ENCODE results near the gene CCR7.
"Not testable (repeated sequence)": the region's sequence is repeated elsewhere in the genome, so short reads cannot be mapped to it uniquely, and the experiment has no call there.

Gene CCR7

DNA sequence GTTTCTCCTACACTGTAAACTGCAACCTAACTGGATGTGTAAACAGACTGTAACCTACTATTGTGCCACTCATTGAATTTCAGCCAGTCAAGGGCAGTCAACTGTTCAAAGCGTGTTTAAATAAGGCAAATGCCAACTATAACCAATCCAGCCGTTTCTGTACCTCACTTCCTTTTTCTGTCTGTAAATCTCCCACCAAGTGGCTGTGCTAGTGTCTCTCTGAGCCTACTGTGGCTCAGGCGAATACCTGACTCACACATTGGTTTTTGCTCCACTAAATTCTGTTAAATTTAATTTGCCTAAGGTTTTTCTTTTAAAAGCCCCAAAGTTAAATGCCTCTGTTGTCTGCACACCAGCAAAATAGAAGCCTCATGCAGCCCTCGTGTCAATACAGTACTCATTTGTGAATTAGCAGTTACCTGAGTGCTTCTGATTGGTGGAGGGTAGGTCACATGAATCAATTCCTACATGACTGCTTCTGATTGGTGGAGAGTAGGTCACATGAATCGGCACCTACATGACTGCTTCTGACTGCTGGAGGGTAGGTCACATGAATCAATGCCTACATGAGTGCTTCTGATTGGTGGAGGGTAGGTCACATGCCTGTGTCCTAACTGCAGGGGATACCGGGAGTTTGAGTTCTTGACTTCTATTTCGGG is 31.1 kb upstream of the CCR7 start:
- FAIRE-seq, result no peak

DNA sequence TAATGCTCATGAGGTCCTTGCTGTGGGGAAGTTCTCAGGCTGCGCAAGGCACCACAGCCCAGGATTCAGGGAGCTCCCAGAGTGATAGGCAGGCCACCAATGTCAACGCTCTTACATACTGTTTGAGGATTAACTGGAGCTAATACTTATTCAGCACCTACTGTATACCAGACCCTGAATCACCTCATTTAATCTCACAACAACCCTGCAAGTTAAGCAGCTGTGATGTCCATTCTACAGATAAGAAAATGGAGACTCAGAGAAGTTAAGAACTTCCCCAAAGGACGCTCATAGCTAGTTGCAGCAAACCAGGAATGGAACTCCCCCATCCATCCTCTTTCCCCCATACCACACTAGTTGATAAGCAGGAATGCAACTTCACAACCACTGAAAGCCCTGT is 25.5 kb upstream of the CCR7 start:
- no peak for FAIRE-seq

DNA sequence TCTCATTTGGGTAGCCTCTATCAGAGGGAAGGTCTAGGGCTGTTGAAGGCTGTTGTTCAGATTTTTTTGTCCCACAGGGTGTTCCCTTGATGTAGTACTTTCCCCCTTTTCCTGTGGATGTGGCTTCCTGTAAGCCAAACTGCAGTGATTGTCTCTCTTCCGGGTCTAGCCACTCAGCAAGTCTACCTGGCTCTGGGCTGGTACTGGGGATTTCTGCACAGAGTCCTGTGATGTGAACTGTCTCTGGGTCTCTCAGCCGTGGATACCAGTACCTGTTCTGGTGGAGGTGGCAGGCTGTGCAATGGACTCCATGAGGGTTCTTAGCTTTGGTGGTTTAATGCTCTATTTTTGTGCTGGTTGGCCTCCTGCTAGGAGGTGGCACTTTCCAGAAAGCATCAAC is 23.3 kb upstream of the CCR7 start:
- no peak for FAIRE-seq

DNA sequence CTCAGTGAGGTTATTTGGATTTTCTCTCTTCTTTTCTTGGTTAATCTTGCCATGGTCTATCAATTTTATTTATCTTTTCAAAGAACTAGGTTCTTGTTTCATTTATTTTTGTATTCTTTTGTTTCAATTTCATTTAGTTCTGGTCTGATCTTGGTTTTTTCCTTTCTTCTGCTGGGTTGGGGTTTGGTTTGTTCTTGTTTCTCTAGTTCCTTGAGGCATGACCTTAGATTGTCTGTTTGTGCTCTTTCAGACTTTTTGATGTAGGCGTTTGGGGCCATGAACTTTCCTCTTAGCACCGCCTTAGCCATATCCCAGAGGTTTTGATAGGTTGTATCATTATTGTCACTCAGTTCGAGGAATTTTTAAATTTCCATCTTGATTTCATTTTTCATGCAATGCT is 21.0 kb upstream of the CCR7 start:
- FAIRE-seq, result not testable (repeated sequence)

DNA sequence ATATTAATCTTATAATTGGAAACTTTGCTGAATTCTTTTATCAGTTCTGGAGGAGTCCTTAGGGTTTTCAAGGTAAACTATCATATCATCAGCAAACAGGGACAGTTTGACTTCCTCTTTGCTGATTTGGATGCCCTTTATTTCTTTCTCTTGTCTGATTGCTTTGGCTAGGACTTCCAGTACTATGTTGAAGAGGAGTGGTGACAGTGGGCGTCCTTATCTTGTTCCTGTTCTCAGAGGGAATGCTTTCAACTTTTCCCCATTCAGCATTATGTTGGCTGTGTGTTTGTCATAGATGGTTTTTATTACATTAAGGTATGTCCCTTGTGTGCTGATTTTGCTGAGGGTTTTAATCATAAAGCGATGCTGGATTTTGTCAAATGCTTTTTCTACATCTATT is 19.7 kb upstream of the CCR7 start:
- not testable (repeated sequence) for FAIRE-seq

DNA sequence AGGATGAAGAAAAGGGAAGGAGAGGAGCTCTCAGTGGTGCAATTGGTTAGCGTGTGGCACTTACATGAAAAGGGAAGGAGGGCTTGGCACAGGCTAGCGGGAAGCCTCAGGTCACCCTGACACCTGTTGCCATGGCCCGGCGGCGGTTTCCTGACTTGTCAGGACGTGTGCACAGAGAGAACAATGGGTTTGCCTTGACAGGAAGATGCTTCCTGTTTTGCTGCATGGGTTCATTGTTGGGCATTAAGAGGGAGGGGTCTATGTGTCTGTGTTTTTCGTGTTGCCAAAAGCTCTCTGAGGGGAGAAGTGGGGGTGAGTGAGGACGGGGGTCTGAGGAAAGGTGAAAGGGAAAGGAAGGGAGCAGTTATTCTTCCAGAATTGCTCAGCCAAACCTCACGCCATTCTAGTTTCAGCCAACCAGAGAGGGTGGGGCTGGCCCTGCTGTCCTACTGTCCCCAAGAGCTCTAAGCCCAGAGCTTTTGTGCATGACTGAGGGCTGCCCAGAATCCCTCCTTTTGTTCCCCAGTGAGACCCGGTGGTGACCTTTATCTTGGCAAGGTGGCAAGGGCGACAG is 17.1 kb upstream of the CCR7 start:
- FAIRE-seq, result no peak

DNA sequence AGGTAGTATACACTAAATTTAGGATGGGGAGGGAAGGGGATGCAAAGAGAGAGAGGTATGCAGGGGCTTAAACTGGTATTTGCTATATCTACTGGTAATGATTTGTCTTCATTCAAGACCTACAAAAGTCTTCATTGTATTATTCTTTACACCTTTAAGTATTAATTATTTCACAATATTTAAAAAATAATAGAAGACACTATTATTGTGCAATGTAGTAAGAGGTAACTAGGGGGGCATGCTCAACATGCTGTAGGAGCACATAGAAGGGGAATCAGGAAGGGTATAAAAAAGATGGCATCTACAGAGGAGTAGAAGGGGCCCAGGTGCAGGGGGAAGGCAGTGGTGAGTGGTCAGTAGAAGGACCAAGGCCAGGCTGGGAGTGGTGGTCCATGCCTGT is 14.9 kb upstream of the CCR7 start:
- FAIRE-seq, result no peak

DNA sequence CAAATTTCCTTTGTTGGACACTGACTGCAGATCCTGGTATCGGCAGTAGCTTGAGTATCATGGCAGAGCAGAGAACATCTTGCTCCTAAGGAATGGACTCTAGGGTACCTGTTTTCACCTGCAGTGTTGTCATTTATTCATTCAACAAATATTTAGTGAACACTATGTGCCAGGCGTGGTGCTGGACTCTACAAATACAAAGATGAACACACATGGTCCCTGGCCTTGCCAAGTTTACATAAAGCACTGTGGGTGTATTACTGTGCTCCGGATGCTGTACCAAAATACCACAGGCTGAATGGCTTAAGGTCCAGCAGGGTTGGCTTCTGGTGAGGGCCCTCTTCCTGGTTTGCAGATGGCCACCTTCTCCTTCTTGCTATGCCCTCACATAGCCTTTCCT is 14.2 kb upstream of the CCR7 start:
- FAIRE-seq, result no peak

DNA sequence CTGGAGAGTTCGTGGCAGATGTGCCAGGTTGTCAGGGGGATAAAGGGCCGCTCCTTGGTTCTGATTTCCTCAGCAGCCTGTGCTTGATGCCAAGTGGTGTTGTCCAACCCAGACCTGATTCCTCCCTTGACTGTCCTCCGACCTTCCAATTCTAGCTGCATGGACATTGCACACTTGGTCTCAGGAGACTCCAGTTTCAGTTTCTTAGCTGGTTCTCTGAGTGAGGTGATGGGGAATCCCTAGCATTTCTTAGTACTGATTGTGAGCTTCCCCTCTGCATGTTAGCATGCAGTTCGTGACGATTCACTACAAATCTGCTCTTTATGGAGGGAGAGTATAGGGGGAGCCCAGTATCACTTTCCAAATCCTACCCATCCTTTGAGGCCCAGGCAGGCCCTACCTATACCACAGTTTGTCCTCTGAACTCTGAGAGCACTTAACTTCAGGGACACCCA is 12.4 kb upstream of the CCR7 start:
- no peak for FAIRE-seq

DNA sequence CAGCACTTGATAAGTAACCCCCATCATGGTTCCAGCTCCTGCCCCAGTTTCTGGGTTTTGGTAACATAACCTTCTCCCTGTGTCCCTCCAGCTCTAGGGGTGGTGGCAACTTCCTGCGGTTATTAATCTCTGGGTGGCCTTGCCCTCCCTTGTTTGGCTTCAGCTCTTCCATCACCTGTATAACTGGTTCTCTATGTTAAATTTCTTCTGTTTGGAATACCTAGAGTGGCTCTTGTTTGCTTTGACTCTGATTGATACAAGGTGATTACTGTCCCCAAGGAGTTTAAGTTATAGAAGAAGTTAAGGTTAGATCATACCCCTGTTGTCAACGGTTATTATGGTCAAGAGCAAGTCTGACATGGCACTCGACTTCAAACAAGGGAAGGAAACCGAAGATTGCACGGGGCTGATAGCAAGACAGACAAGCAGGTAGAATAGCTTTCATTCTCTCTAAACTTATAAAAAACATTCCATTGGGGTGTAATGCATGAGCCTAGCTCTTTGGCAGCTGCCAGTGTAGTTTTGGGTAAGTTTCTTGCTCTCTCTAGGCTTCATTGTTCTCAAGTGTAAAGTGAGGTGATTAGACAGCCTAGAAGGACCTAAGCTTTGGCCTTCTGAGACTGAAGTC is 11.0 kb upstream of the CCR7 start:
- no peak for FAIRE-seq

DNA sequence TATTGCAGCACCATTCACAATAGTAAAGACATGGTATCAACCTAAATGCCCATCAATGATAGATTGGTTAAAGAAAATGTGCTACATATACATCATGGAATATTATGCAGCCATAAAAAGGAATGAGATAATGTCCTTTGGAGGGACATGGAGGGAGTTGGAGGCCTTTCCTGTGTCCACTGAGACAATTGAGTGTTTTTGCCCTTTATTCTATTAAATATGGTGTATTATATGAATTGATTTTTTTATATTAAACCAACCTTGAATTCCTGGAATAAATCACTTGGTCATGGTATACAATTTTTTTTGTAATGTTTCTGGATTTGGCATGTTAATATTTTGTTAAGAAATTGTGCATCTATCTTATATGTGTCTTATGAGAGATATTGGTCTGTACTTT is 9.0 kb upstream of the CCR7 start:
- FAIRE-seq, result no peak

DNA sequence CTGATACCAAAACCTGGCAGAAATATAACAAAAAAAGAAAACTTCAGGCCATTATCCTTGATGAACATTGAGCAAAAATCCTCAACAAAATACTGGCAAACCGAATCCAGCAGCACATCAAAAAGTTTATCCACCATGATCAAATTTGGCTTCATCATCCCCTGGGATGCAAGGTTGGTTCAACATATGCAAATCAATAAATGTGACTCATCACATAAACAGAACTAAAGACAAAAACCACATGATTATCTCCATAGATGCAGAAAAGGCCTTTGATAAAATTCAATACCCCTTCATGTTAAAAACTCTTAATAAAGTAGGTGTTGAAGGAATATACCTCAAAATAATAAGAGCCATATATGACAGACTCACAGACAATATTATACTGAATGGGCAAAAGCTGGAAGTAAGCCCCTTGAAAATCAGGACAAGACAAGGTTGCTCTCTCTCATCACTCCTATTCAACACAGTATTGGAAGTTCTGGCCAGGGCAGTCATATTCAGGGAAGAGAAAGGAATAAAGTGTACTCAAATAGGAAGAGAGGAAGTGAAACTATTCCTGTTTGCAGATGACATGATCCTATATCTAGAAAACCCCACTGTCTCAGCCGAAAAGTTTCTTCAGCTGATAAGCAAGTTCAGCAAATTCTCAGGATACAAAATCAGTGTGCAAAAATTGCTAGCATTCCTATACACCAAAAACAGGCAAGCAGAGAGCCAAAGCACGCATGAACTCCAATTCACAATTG is 7.1 kb upstream of the CCR7 start:
- FAIRE-seq, result not testable (repeated sequence)

DNA sequence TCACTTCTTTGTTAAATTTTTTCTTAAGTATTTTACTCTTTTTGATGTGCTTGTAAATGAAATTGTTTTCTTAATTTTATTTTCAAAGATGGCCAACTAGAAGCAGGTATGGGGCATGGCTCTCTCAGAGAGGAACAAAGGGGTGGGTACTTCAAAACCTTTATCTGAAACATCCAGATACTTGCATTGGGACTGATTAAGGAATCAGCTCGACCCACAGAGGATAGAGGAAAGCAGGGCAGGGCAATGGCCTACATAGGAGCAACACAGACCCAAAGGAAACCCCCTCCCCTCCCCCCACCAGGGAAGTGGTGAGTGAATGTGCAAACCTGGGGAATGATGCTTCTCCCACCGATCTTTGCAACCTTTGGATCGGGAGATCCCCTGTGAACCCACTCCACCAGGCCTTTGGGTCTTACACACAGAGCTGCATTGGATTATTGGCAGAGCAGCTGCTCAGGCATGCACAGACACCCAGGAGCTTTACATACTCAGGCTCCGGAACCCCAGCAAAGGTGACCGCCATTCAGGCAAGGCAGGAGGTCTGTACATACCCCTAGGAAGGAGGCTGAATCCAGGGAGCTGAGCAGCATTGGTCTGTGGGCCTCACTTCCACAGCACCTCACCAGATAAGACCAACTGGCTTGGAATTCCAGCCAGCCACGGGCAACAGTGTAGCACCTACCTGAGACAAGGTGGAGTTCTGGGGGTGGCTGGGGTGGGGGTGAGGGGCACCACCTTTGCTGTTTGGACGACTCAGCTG is 3.0 kb upstream of the CCR7 start:
- no peak for FAIRE-seq

DNA sequence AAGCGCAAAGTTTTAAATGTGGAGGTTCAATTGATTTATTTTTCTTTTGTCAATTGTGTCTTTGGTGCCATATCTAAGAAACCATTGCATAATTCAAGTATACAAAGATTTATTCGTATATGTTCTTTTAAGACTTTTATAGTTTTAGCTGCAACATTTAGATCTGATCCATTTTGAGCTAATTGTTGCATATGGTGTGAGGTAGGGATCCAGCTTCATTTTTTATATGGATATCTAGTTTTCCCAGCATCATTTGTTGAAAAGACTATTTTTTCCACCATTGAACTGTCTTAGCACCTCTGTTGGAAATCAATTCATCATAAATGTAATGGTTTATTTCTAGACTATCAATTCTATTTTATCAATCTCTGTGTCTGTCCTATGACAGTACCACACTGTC is 2.1 kb upstream of the CCR7 start:
- no peak for FAIRE-seq

DNA sequence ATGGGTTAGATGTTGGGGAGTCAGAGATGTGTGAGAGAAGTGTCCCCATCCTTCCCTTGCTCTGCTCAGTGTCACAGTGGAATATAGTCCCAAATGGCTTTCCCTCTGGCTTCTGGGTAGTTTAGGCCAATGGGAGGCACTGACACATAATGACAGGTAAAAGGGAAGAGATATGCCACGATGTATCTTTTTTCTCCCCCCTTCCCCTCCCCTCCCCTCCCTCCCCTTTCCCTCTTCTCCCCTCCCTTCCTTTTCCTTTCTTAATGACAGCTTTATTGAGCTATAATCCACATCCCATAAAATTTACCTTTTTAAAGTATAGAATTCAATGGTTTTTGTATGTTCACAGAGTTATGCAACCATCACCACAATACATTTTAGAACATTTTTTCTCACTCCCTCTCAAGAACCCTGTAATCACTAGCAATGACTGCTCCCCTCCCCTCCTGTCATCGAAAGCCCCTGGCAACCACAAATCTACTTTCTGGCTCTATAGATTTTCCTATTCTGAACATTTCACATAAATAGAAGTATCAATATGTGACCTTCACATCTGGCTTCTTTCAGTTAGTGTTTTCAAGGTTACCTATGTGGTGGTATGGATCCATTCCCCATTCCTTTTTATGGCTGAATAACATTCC is 617 bp upstream of the CCR7 start:
- no peak for FAIRE-seq

DNA sequence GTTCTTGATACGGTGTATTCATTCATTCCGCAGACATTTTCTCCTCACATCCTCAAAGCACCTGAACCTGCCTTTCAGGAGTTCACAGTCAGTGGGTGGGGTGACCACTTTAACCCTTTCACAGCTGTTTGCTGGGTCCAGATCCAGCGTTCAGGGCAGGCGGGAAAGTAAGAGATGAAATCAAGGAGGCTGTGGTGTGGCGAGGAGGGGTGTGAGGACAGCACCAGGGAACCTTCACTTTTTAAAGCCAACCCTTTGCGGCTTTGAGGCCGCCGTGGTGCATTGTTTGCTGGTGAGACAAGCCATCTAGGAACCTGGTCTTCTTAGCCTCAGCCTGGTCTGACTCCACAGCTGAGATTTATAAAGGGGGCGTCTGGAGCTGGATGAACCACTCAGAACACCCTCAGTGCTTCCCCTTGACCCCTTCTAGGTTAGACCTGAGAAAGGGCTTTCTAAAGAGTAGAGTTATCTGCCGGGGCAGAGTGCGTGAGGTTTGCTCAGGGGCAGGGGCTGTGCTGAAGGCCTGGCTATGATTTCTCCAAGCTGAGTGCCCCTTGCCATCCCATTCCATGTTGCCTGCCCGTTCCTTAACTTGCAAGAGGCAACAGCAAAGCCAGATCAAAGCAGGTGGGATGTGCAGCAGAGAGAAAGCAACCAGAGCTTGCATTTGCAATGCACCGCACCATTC is 933 bp downstream of the CCR7 start:
- FAIRE-seq, result no peak

DNA sequence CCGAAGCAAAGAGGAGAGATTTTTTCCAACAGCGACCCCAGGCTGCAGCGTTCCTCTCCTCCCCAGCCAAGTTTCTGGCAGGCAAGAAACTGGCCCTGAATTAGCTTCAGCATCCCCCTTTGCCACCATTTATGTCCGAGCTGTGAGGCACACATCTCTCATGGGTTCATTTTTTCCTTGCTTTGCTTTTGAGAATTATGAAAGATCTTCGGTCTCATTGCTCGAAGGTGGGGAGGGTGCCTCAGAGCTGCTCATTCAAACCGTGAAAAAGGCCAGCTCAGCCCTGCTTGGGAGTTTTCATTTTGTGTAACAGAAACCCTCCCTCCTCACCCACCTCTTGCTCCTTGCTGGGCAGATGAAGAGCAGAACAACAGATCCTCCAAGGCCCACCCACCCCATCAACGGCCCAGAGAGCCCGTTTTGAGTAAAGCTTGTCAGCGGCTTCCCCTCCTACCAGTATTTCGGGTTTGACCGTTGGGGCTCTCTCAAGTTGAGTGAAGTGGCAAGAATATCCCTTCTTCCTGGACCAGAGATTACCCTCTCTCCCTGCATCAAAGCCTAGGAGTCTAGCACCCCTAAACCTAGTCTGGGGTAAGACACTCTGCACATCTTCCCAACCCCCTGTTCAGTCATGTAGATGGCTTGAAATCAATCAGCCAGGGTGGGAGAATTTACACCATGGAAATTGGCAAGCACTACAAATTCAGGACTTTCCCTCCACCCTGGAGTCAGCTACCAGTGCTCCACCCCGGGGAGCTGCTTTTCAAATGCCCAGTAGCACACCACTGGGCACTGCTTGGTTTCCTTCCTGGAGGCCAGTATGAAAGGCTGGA is 1.8 kb downstream of the CCR7 start:
- FAIRE-seq, result no peak

DNA sequence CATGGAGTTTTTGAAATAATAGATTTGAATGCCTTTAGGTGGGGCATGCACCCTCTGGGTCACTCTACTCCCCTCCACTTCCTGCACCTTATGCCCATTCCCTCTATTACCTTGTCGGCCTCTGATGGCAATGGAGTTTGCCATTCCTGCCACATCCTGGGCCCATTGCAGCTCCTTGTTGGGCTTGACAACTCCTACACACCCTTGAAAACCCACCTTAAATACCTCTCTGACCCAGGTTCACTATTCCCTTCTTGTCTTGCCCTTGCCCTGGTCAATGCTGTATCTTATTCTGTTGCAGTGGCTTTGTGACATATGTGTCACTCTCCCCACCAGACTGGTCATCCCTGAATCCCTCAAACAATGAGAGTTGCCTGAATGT is 2.4 kb downstream of the CCR7 start:
- FAIRE-seq, result no peak

DNA sequence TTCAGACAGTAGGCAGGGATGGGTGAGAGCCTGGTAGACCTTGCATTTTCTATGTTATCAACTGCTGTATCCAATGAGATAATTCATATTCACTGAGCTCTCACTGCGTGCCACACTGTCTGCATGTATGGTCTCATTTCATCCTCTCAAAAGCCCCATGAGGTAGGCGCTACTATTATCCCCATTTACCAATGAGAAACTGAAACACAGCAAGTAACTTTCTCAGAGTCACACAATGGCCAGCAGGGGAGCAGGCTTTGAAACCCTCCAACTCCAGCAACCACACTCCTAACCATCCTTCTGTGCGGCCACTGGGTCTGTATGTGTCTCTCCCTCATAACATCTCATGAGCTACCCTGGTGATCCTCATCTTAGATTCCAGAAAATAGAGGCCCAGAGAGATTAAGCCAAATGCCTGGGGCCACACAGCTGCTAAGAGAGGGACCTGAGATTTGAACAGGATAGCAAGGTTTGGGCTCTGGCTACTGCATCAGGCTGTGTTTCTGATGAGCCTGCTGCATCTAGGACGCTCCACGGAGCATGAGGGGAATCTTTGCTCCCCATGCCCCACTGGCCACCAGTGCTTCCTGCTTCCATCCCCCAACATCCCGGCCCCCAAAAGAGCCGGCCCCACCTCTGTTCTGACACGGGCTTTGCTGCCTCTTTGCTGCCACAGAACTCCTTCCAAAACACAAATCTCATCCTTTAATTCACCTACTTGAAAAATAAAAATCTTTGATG is 3.2 kb downstream of the CCR7 start:
- no peak for FAIRE-seq

DNA sequence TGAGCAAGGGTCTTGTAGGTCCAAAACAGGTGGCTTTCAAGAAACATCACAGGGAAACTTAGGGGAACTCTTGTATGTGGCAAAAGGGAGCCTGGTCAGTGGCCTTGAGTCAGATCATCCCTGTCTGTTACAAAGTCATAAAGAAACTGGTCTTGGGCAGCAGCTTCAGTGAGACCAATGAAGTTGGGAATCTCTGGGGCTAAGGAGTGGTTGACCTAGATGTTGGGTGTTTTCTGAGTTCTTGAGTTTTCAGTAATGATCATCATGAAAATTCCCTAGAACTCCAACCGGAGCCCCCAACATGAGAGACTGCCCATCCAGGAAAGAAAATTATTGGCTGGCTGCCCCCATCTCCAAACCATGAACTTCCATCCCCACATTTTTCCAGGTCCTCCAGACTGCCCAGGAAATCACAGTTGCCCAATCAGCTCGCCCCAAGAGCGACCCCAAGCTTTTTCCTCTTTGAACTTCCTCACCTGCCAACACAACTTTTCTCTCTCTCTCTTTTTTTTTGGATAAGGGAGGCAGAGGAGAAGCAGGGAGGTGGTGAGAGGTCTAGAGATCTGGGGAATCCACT is 3.9 kb downstream of the CCR7 start:
- FAIRE-seq, result no peak
